Right atrium auricular region (tissue), 2 donors: Measurements from ENCODE around the gene PCDH7. TPM values are rescaled to one million over a fixed set of nuclear protein-coding genes. Genes with fewer than 3 reads are reported as not detected.

ENCODE experiments used
- DNase-seq: peaks from one replicate; pipeline ENCODE4 v3.0.0-alpha.2; 2019; ENCODE audit warnings: low spot score
- H3K27ac ChIP-seq, 2 donors: fragments of 200-600 bp; sonication (generic); 1 replicate in 1 of 2; 2 replicates in 1 of 2; pipeline ENCODE4 v1.5.1; 2016 to 2019
- H3K27me3 ChIP-seq, 2 donors: fragments of 200-600 bp; sonication (generic); one replicate each; pipeline versions ENCODE4 v1.5.1 to v1.6.0; 2017 to 2019
- H3K36me3 ChIP-seq: fragments of 200-600 bp; sonication (generic); one replicate; pipeline ENCODE4 v1.5.1; 2016
- H3K4me1 ChIP-seq, 2 donors: fragments of 200-600 bp; sonication (generic); one replicate each; pipeline versions ENCODE4 v1.5.1 to v1.6.0; 2017 to 2019
- H3K4me3 ChIP-seq, 2 donors: fragments of 200-600 bp; sonication (generic); 1 replicate in 1 of 2; 2 replicates in 1 of 2; pipeline ENCODE4 v1.5.1; 2017 to 2019; ENCODE audit warnings: mild to moderate bottlenecking in 1 of 2, moderate library complexity in 1 of 2
- H3K9me3 ChIP-seq, 2 donors: fragments of 200-600 bp; sonication (generic); one replicate each; pipeline ENCODE4 v1.5.1; 2019
- CTCF ChIP-seq, 2 donors: fragments of 200-600 bp; sonication (generic); IDR thresholded peaks; one replicate each; pipeline ENCODE4 v1.5.1; 2019; ENCODE audit warnings: antibody characterized with exemption in 2 of 2
- total RNA-seq, 2 donors: library from RNA; depleted of rRNA; stranded (reverse); fragments of >200 nt; gene quantifications; one replicate each; pipeline ENCODE4 v1.1.0, GENCODE V29; 2016

PCDH7 gene
- total RNA-seq, 2 donors from 2014 or later: 6.6 to 16.8 TPM

- Histone ChIP-seq H3K4me3 (no peak overlapping the region), H3K9me3 (no peaks in the 10 kb centered on the region), H3K4me1 (peaks cover 0 to 5% of the 10 kb centered on the region in 2 donors), H3K27ac (no peak overlapping the region), H3K27me3 (no peaks in the 10 kb centered on the region), H3K36me3 (no peaks in the 10 kb centered on the region)
- DNase-seq: no peak
- TF ChIP-seq CTCF (IDR thresholded peaks at IDR 0.05): no peak
Measured at GRCh38 chr4:30743897-30744296, 23.7 kb downstream of the PCDH7 start.

GRCh38 chr4:30744386-30744785 is 24.2 kb downstream of the PCDH7 start:
- H3K4me1 ChIP-seq: peaks cover 0 to 5% of the 10 kb centered on the region in 2 donors
- no peak overlapping the region for H3K27ac ChIP-seq
- no peak for TF ChIP-seq CTCF (IDR thresholded peaks at IDR 0.05)

GRCh38 chr4:30744957-30745640 is 24.9 kb downstream of the PCDH7 start:
- no peak overlapping the region for H3K4me3 ChIP-seq
- H3K27ac ChIP-seq: no peak overlapping the region
- H3K9me3 ChIP-seq: no peaks in the 10 kb centered on the region
- H3K36me3 ChIP-seq: no peaks in the 10 kb centered on the region
- peaks cover 0 to 5% of the 10 kb centered on the region in 2 donors for H3K4me1 ChIP-seq
- DNase-seq: no peak
- TF ChIP-seq CTCF (IDR thresholded peaks at IDR 0.05): no peak
- no peaks in the 10 kb centered on the region for H3K27me3 ChIP-seq

More at GRCh38 chr4:30744386-30744785, 24.2 kb downstream of the PCDH7 start:
- Histone ChIP-seq H3K36me3 (no peaks in the 10 kb centered on the region), H3K27me3 (no peaks in the 10 kb centered on the region), H3K9me3 (no peaks in the 10 kb centered on the region), H3K4me3 (no peak overlapping the region)
- DNase-seq: no peak

- no peak for TF ChIP-seq CTCF (IDR thresholded peaks at IDR 0.05)
- Histone ChIP-seq H3K4me1 (peaks cover 0 to 5% of the 10 kb centered on the region in 2 donors), H3K27me3 (no peaks in the 10 kb centered on the region), H3K27ac (no peak overlapping the region), H3K4me3 (no peak overlapping the region), H3K36me3 (no peaks in the 10 kb centered on the region), H3K9me3 (no peaks in the 10 kb centered on the region)
- no peak for DNase-seq
Measured at GRCh38 chr4:30746735-30747134, 26.6 kb downstream of the PCDH7 start.

- Histone ChIP-seq H3K36me3 (no peaks in the 10 kb centered on the region), H3K9me3 (no peaks in the 10 kb centered on the region), H3K27me3 (no peaks in the 10 kb centered on the region), H3K27ac (no peak overlapping the region), H3K4me1 (no peaks in the 10 kb centered on the region), H3K4me3 (no peak overlapping the region)
- no peak for TF ChIP-seq CTCF (IDR thresholded peaks at IDR 0.05)
- no peak for DNase-seq
Measured at GRCh38 chr4:30753316-30753715, 33.1 kb downstream of the PCDH7 start.

- DNase-seq: no peak
- Histone ChIP-seq H3K4me3 (no peak overlapping the region), H3K9me3 (no peaks in the 10 kb centered on the region), H3K36me3 (no peaks in the 10 kb centered on the region), H3K27me3 (no peaks in the 10 kb centered on the region), H3K27ac (no peak overlapping the region), H3K4me1 (no peaks in the 10 kb centered on the region)
- no peak for TF ChIP-seq CTCF (IDR thresholded peaks at IDR 0.05)
Measured at GRCh38 chr4:30754021-30754420, 33.9 kb downstream of the PCDH7 start.
